ENCODE measurements around the gene EXOC5.

The EXOC5 gene

GRCh38 chr14:57268161-57269069 is at the start of gene EXOC5, which contains the start of gene AP5M1 (continued):
- TF ChIP-seq ZNF221 (tag by site-specific recombination; IDR thresholded peaks at IDR 0.05; ENCODE audit: borderline replicate concordance) (no peak), SP3 (tag by site-specific recombination; IDR thresholded peaks at IDR 0.05) (peak; percentile 63), SP7 (tag by site-specific recombination; IDR thresholded peaks at IDR 0.05) (peak; percentile 64), IKZF3 (tag by site-specific recombination; IDR thresholded peaks at IDR 0.05) (0 out of 2 replicates have a peak, but pooled peaks have one; percentile 6), KLF7 (tag by site-specific recombination; IDR thresholded peaks at IDR 0.05; ENCODE audit: borderline replicate concordance) (peak; percentile 45), ZXDB (tag by site-specific recombination; IDR thresholded peaks at IDR 0.05) (peak; percentile 75), ZNF610 (tag by site-specific recombination; IDR thresholded peaks at IDR 0.05; ENCODE audit: borderline replicate concordance) (peak; percentile 73; the same call in 1 of the 2 replicates), SP2 (tag by site-specific recombination; IDR thresholded peaks at IDR 0.05) (peak; percentile 71), ZBTB20 (tag by site-specific recombination; IDR thresholded peaks at IDR 0.05) (peak; percentile 85; the same call in 1 of the 2 replicates), YY1 (tag by site-specific recombination; IDR thresholded peaks at IDR 0.05) (peak; percentile 79), ZBTB49 (tag by site-specific recombination; IDR thresholded peaks at IDR 0.05; ENCODE audit: low read depth) (no peak), ZNF600 (tag by site-specific recombination; IDR thresholded peaks at IDR 0.05) (peak; percentile 93), GLIS1 (tag by site-specific recombination; IDR thresholded peaks at IDR 0.05) (peak; percentile 73), ZNF449 (tag by site-specific recombination; IDR thresholded peaks at IDR 0.05) (peak; percentile 87), ZNF394 (tag by site-specific recombination; IDR thresholded peaks at IDR 0.05; ENCODE audit: borderline replicate concordance) (peak; percentile 69), ZNF629 (tag by site-specific recombination; IDR thresholded peaks at IDR 0.05) (peak; percentile 48), KLF17 (tag by site-specific recombination; IDR thresholded peaks at IDR 0.05) (peak; percentile 74), ZBTB21 (tag by site-specific recombination; IDR thresholded peaks at IDR 0.05) (peak; percentile 14; the same call in 1 of the 2 replicates), ZBTB8A (tag by site-specific recombination; IDR thresholded peaks at IDR 0.05) (peak; percentile 64), ZBTB26 (tag by site-specific recombination; optimal IDR thresholded peaks at IDR 0.05) (peak; percentile 83), OVOL3 (tag by site-specific recombination; IDR thresholded peaks at IDR 0.05) (0 out of 2 replicates have a peak, but pooled peaks have one; percentile 11), AEBP2 (tag by site-specific recombination; IDR thresholded peaks at IDR 0.05; ENCODE audit: borderline replicate concordance) (no peak), ZBTB11 (tag by site-specific recombination; conservative IDR thresholded peaks at IDR 0.05; ENCODE audit: low read depth) (peak; percentile 89)

All from HEK293 (cell line).